ENCODE data around the gene IL2RA. TPM values are rescaled to one million over a fixed set of nuclear protein-coding genes. Genes with fewer than 3 reads are reported as not detected.

IL2RA gene
- total RNA-seq (2013): 0.13 TPM
- polyA plus RNA-seq (under 1 TPM in 1 of 3 donors, not detected in 2; 0.06 TPM), polyA minus RNA-seq (not detected in 2 replicates), total RNA-seq (0 to 75.3 (median 0.21) reads per million in 11 experiments)

GRCh38 chr10:6062101-6062771 lies at the start of gene IL2RA:
Gene IL2RA, minus strand, starts transcription at chr10:6062367. Its CDS starts 216 bp downstream, at chr10:6062151.
- Histone ChIP-seq H3K79me2 (ENCODE audit: insufficient read depth, low read length) (no peaks in the 10 kb centered on the region), H3K9ac (ENCODE audit: insufficient read depth, low read length, poor library complexity, severe bottlenecking) (no peak within 1 kb of the TSS), H3K4me3 (replicated peaks in 1 of 3; ENCODE audit: low read depth in 2 of 3, low read length in 3 of 3) (no peak within 1 kb of the TSS), H4K20me1 (ENCODE audit: insufficient read depth, low read length) (no peaks in the 10 kb centered on the region), H2AFZ (ENCODE audit: insufficient read depth, low read depth, low read length, poor library complexity, severe bottlenecking) (peak within 1 kb of the TSS; percentile 24), H3K9me3 (replicated peaks in 1 of 2; ENCODE audit: control insufficient read depth in 1 of 2, insufficient read depth in 1 of 2, low read length in 2 of 2) (no peaks in the 10 kb centered on the region), H3K27me3 (ENCODE audit: control insufficient read depth in 2 of 2, insufficient read depth in 2 of 2, low read length in 2 of 2) (no peaks in the 10 kb centered on the region), H3K27ac (ENCODE audit: low read depth in 1 of 2, low read length in 2 of 2) (no peak within 1 kb of the TSS), H3K4me1 (ENCODE audit: control insufficient read depth in 1 of 2, insufficient read depth in 2 of 2, low read length in 2 of 2) (peaks cover 31 to 35% of the 10 kb centered on the region in 2 donors), H3K36me3 (replicated peaks in 1 of 2; ENCODE audit: control insufficient read depth in 1 of 2, insufficient read depth in 2 of 2, low read length in 2 of 2) (no peaks in the 10 kb centered on the region), H3K4me2 (replicated peaks; ENCODE audit: extremely low read depth, low read length, poor library complexity, severe bottlenecking) (no peak within 1 kb of the TSS)
- Mint-ChIP-seq H3K36me3 (peaks cover 0 to 3% of the 10 kb centered on the region in 2 donors), H3K27me3 (ENCODE audit: low read depth in 3 of 3) (peaks cover 0 to 3% (median 2%) of the 10 kb centered on the region in 3 donors), H3K27ac (peak within 1 kb of the TSS in 1 of 7 donors; percentile 21), H3K9me3 (peaks cover 0 to 3% (median 0%) of the 10 kb centered on the region in 7 donors), H3K4me3 (no peak within 1 kb of the TSS), H3K4me1 (peaks cover 34% of the 10 kb centered on the region)
- no peak for TF ChIP-seq CTCF (IDR thresholded peaks at IDR 0.05)
- intact Hi-C loops (cut with micrococcal nuclease): no loop called here
- WGBS (ENCODE audit: insufficient coverage): 91% methylated on average over 3 of the region's 18 CpGs
- DNase-seq: peak in 1 of 3 donors; percentile 36

- intact Hi-C loops (cut with micrococcal nuclease): loop anchor here in 1 of 2 donors (2.0 kb wide), 1 partner anchor 293 kb away; no protein-coding TSS in a partner anchor
- Mint-ChIP-seq H3K27ac (peak overlapping the region in 2 of 7 donors; percentile 67 to 83), H3K27me3 (ENCODE audit: low read depth in 3 of 3) (no peaks in the 10 kb centered on the region), H3K4me1 (peaks cover 5% of the 10 kb centered on the region), H3K36me3 (peaks cover 86 to 96% of the 10 kb centered on the region in 2 donors), H3K4me3 (no peak overlapping the region), H3K9me3 (no peaks in the 10 kb centered on the region)
- 96% methylated on average over 4 of the region's 5 CpGs for WGBS (ENCODE audit: insufficient coverage)
- Histone ChIP-seq H3K27ac (ENCODE audit: low read depth in 1 of 2, low read length in 2 of 2) (peak overlapping the region in 1 of 2 donors; percentile 28), H3K4me3 (replicated peaks in 1 of 3; ENCODE audit: low read depth in 2 of 3, low read length in 3 of 3) (no peak overlapping the region), H3K36me3 (replicated peaks in 1 of 2; ENCODE audit: control insufficient read depth in 1 of 2, insufficient read depth in 2 of 2, low read length in 2 of 2) (peaks cover 89 to 97% of the 10 kb centered on the region in 2 donors), H4K20me1 (ENCODE audit: insufficient read depth, low read length) (peaks cover 11% of the 10 kb centered on the region), H3K4me1 (ENCODE audit: control insufficient read depth in 1 of 2, insufficient read depth in 2 of 2, low read length in 2 of 2) (peaks cover 0 to 4% of the 10 kb centered on the region in 2 donors), H3K9me3 (replicated peaks in 1 of 2; ENCODE audit: control insufficient read depth in 1 of 2, insufficient read depth in 1 of 2, low read length in 2 of 2) (no peaks in the 10 kb centered on the region), H3K79me2 (ENCODE audit: insufficient read depth, low read length) (peaks cover 6% of the 10 kb centered on the region), H3K4me2 (replicated peaks; ENCODE audit: extremely low read depth, low read length, poor library complexity, severe bottlenecking) (no peak overlapping the region), H2AFZ (ENCODE audit: insufficient read depth, low read depth, low read length, poor library complexity, severe bottlenecking) (no peak overlapping the region), H3K27me3 (ENCODE audit: control insufficient read depth in 2 of 2, insufficient read depth in 2 of 2, low read length in 2 of 2) (no peaks in the 10 kb centered on the region), H3K9ac (ENCODE audit: insufficient read depth, low read length, poor library complexity, severe bottlenecking) (no peak overlapping the region)
- DNase-seq: no peak
- TF ChIP-seq CTCF (IDR thresholded peaks at IDR 0.05): no peak
These were observed 48.0 kb upstream of the IL2RA start for GRCh38 chr10:6110136-6110535.
